Ovary (tissue), 3 donors: ENCODE results near the gene OR52E4.

ENCODE experiments used
- POLR2A ChIP-seq: fragments of 450-650 bp; IDR thresholded peaks from one replicate; pipeline ENCODE4 v1.6.1; 2017; ENCODE audit warnings: antibody characterized with exemption, mild to moderate bottlenecking, moderate library complexity
- TF ChIP-seq, protein P1 (sequence below), 3 donors: fragments of 450-650 bp in 2 of 3; fragments of 200-600 bp in 1 of 3; IDR thresholded peaks; one replicate each; pipeline versions ENCODE4 v1.5.1 to v1.8.0; 2016 to 2022; ENCODE audit warnings: antibody characterized with exemption in 3 of 3, mild to moderate bottlenecking in 1 of 3
- donor health status: DM: no; HTN: no; CAD: no.

GRCh38 chr11:5932671-5933070, 52.2 kb downstream of the OR52E4 start:
- no peak for TF ChIP-seq POLR2A
- TF ChIP-seq, protein P1, sequence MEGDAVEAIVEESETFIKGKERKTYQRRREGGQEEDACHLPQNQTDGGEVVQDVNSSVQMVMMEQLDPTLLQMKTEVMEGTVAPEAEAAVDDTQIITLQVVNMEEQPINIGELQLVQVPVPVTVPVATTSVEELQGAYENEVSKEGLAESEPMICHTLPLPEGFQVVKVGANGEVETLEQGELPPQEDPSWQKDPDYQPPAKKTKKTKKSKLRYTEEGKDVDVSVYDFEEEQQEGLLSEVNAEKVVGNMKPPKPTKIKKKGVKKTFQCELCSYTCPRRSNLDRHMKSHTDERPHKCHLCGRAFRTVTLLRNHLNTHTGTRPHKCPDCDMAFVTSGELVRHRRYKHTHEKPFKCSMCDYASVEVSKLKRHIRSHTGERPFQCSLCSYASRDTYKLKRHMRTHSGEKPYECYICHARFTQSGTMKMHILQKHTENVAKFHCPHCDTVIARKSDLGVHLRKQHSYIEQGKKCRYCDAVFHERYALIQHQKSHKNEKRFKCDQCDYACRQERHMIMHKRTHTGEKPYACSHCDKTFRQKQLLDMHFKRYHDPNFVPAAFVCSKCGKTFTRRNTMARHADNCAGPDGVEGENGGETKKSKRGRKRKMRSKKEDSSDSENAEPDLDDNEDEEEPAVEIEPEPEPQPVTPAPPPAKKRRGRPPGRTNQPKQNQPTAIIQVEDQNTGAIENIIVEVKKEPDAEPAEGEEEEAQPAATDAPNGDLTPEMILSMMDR (IDR thresholded peaks at IDR 0.05) = no peak
